Activated naive CD4-positive, alpha-beta T cell treated with anti-CD3 and anti-CD28 coated beads, Interleukin-2, amount 10 ng/mL, durations not matched to agents 7 days and 5 days (primary cell): Measurements from ENCODE around the gene SLC26A3.

Experiments
- CTCF ChIA-PET: fragments of 350-600 bp; sonication (Branson Sonifier 250); formaldehyde crosslinking; loops from one replicate; lab custom pipeline; 2021; ENCODE audit warnings: antibody characterized with exemption; lab: Charles Lee
- DNase-seq: peaks from one replicate; pipeline ENCODE4 v3.0.0-alpha.2; 2020
- H3K27ac Mint-ChIP-seq: one replicate; pipeline ENCODE4 v1.8.0; 2021; ENCODE audit warnings: mild to moderate bottlenecking, moderate library complexity, mixed read lengths
- H3K27me3 Mint-ChIP-seq: one replicate; pipeline ENCODE4 v1.8.0; 2021; ENCODE audit warnings: mild to moderate bottlenecking, mixed read lengths
- H3K36me3 Mint-ChIP-seq: one replicate; pipeline ENCODE4 v1.8.0; 2021; ENCODE audit warnings: mixed read lengths
- H3K4me1 Mint-ChIP-seq: one replicate; pipeline ENCODE4 v1.8.0; 2021; ENCODE audit warnings: mixed read lengths
- H3K4me3 Mint-ChIP-seq: one replicate; pipeline ENCODE4 v1.8.0; 2021; ENCODE audit warnings: mild to moderate bottlenecking, moderate library complexity, mixed read lengths
- H3K9me3 Mint-ChIP-seq: one replicate; pipeline ENCODE4 v1.8.0; 2021; ENCODE audit warnings: mixed read lengths

SLC26A3 gene

GRCh38 chr7:107751113-107751512 is 51.9 kb downstream of the SLC26A3 start:
- Mint-ChIP-seq H3K27me3 (no peaks in the 10 kb centered on the region), H3K9me3 (no peaks in the 10 kb centered on the region), H3K4me3 (no peak overlapping the region), H3K27ac (no peak overlapping the region), H3K36me3 (peaks cover 46% of the 10 kb centered on the region), H3K4me1 (peaks cover 26% of the 10 kb centered on the region)
- DNase-seq = no peak
- CTCF ChIA-PET = no interaction called here

- Mint-ChIP-seq H3K27ac (no peak overlapping the region), H3K4me1 (peaks cover 55% of the 10 kb centered on the region), H3K36me3 (peaks cover 28% of the 10 kb centered on the region), H3K27me3 (no peaks in the 10 kb centered on the region), H3K4me3 (peak overlapping the region; percentile 87), H3K9me3 (no peaks in the 10 kb centered on the region)
- CTCF ChIA-PET = interaction anchor here (1.0 to 7.6 kb wide), 3 partner anchors 17 to 569 kb away, joined by 3 to 176 read pairs (median 5); no protein-coding TSS in a partner anchor
- DNase-seq = no peak
Measured at GRCh38 chr7:107746006-107746405, 57.0 kb downstream of the SLC26A3 start.

DNA sequence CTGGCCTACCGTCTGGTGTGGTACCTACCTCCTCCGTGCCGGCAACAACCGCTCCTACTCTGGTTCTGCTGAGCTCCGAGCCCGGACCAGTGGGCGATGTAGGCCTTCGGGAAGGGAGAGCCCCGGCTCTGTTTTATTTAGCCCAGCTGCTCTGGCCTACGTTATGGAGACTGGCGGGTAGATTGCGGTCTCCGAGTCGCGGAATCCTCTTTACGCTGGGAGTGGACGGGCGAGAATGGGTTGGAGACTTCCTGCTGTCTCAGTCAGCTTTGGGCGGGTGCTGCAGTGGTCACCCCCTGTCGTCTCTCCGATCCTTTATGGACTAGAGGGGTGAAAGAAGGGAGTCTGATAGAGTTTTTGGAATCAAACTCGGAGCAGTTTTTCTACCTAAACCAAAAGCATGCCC is 58.7 kb downstream of the SLC26A3 start:
- peaks cover 51% of the 10 kb centered on the region for H3K4me1 Mint-ChIP-seq
- CTCF ChIA-PET = interaction anchor here (1.5 to 7.6 kb wide), 3 partner anchors 16 to 145 kb away, joined by 5 to 176 read pairs (median 7); no protein-coding TSS in a partner anchor

DNA sequence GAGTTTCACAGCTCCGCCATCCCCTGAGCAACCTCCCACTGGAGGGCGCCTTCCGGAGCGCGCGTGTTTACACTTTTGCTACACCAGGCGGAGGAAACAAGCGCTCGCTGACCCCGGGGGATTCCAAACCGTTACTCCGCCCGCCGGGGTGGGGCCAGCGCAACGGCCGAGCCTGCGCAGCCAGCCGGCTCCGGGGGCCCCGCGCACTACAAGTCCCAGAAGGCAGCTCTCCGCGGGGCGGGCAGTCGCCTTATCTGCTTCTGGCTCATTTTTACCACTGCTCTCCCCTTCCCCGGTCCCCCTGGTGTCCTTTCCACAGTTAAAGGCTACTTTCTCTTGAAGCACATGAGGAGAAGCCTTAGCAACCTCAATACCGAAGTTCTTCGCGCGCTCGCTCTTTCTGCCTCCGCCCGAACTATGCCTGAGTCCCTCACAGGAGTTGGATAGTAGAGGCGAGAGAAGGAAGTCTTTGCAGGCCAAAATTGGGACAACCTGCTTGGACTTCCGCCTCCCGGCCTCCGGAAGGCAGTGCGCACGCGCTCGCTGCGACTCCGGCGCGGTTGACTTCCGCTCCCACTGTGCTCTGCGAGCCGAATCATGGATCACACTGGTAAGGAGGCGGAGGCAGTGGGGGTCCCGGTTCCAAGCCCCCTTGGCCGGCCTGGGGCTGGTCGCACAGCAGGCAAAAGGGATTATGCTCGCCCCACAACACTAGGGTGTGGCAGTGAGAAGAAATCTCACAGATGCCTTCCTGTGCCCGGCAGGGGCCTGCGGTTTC is 59.3 kb downstream of the SLC26A3 start, which contains the start of gene CBLL1:
CBLL1 (plus strand) TSS at position 576 of the 778 bp plus-strand sequence; CDS start at position 598, 22 bp downstream.
- CTCF ChIA-PET = interaction anchor here (1.0 to 7.6 kb wide), 9 partner anchors 17 to 550 kb away, joined by 3 to 176 read pairs (median 4); partner anchors contain the start of genes COG5 and DUS4L
- peaks cover 49% of the 10 kb centered on the region for H3K4me1 Mint-ChIP-seq
- DNase-seq = peak; percentile 98
- H3K4me3 Mint-ChIP-seq = peak within 1 kb of the TSS; percentile 87
- peak within 1 kb of the TSS; percentile 100 for H3K27ac Mint-ChIP-seq
- peaks cover 16% of the 10 kb centered on the region for H3K36me3 Mint-ChIP-seq
- no peaks in the 10 kb centered on the region for H3K9me3 Mint-ChIP-seq
- no peaks in the 10 kb centered on the region for H3K27me3 Mint-ChIP-seq

More for the DNA sequence above, 58.7 kb downstream of the SLC26A3 start:
- DNase-seq = no peak
- H3K9me3 Mint-ChIP-seq = no peaks in the 10 kb centered on the region
- H3K27me3 Mint-ChIP-seq = no peaks in the 10 kb centered on the region
- peaks cover 19% of the 10 kb centered on the region for H3K36me3 Mint-ChIP-seq
- peak overlapping the region; percentile 87 for H3K4me3 Mint-ChIP-seq
- peak overlapping the region; percentile 100 for H3K27ac Mint-ChIP-seq

- Mint-ChIP-seq H3K9me3 (no peaks in the 10 kb centered on the region), H3K27ac (peak overlapping the region; percentile 100), H3K4me1 (peaks cover 45% of the 10 kb centered on the region), H3K36me3 (peaks cover 16% of the 10 kb centered on the region), H3K27me3 (no peaks in the 10 kb centered on the region), H3K4me3 (peak overlapping the region; percentile 87)
- DNase-seq = no peak
- CTCF ChIA-PET = interaction anchor here (0.9 to 7.6 kb wide), 11 partner anchors 14 to 595 kb away, joined by 3 to 176 read pairs (median 4); partner anchors contain the start of genes COG5 and DUS4L
Measured at GRCh38 chr7:107742678-107743566, 60.1 kb downstream of the SLC26A3 start.

GRCh38 chr7:107728276-107728675 is 74.7 kb downstream of the SLC26A3 start:
- H3K9me3 Mint-ChIP-seq = peaks cover 3% of the 10 kb centered on the region
- H3K27ac Mint-ChIP-seq = no peak overlapping the region
- peaks cover 23% of the 10 kb centered on the region for H3K27me3 Mint-ChIP-seq
- DNase-seq = no peak
- H3K4me1 Mint-ChIP-seq = no peaks in the 10 kb centered on the region
- no peak overlapping the region for H3K4me3 Mint-ChIP-seq
- H3K36me3 Mint-ChIP-seq = no peaks in the 10 kb centered on the region
- CTCF ChIA-PET = interaction anchor here (0.7 to 7.2 kb wide), 7 partner anchors 11 to 527 kb away, joined by 3 to 71 read pairs (median 3); no protein-coding TSS in a partner anchor

GRCh38 chr7:107726356-107727130 is 76.5 kb downstream of the SLC26A3 start:
- no peak overlapping the region for H3K4me3 Mint-ChIP-seq
- no peaks in the 10 kb centered on the region for H3K9me3 Mint-ChIP-seq
- peaks cover 20% of the 10 kb centered on the region for H3K27me3 Mint-ChIP-seq
- H3K27ac Mint-ChIP-seq = no peak overlapping the region
- H3K36me3 Mint-ChIP-seq = no peaks in the 10 kb centered on the region
- no peaks in the 10 kb centered on the region for H3K4me1 Mint-ChIP-seq
- CTCF ChIA-PET = interaction anchor here (0.8 to 7.2 kb wide), 8 partner anchors 14 to 578 kb away, joined by 3 to 71 read pairs (median 3); no protein-coding TSS in a partner anchor
- DNase-seq = no peak

GRCh38 chr7:107725138-107725740 is 77.8 kb downstream of the SLC26A3 start:
- peaks cover 20% of the 10 kb centered on the region for H3K27me3 Mint-ChIP-seq
- CTCF ChIA-PET = interaction anchor here (0.7 to 7.2 kb wide), 9 partner anchors 13 to 531 kb away, joined by 3 to 71 read pairs (median 3); no protein-coding TSS in a partner anchor
- no peaks in the 10 kb centered on the region for H3K9me3 Mint-ChIP-seq
- H3K27ac Mint-ChIP-seq = no peak overlapping the region
- H3K4me1 Mint-ChIP-seq = no peaks in the 10 kb centered on the region
- H3K36me3 Mint-ChIP-seq = no peaks in the 10 kb centered on the region
- H3K4me3 Mint-ChIP-seq = no peak overlapping the region
- DNase-seq = peak; percentile 61

DNA sequence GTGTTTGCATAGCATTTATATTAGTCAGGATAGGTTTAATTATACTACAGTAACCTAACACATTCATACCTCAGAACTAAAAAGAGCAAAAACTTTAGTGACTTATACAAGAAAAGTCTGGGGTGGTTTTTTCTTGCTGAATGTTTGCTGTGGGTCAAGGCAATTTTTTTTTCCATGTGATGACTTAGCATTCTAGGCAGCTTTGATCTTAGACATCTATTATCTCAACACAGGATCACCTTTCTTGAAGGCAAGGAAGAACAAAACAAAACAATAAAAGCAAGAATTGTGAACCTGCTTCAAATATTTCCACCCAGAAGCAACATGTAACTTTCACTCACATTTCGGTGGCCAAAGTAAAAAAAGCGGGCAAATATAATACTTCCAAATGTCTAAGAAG is 79.8 kb downstream of the SLC26A3 start:
- Mint-ChIP-seq H3K27me3 (peaks cover 18% of the 10 kb centered on the region), H3K9me3 (no peaks in the 10 kb centered on the region), H3K4me1 (no peaks in the 10 kb centered on the region), H3K27ac (no peak overlapping the region), H3K36me3 (no peaks in the 10 kb centered on the region), H3K4me3 (no peak overlapping the region)
- CTCF ChIA-PET = interaction anchor here (1.5 to 7.2 kb wide), 2 partner anchors 156 to 260 kb away, joined by 3 to 71 read pairs; no protein-coding TSS in a partner anchor
- no peak for DNase-seq

- Mint-ChIP-seq H3K27ac (no peak overlapping the region), H3K27me3 (peaks cover 1% of the 10 kb centered on the region), H3K4me1 (no peaks in the 10 kb centered on the region), H3K9me3 (no peaks in the 10 kb centered on the region), H3K36me3 (no peaks in the 10 kb centered on the region), H3K4me3 (no peak overlapping the region)
- CTCF ChIA-PET = interaction anchor here (1.3 kb wide), 1 partner anchor 258 kb away, joined by 6 read pairs; no protein-coding TSS in a partner anchor
- DNase-seq = no peak
Measured at GRCh38 chr7:107721286-107721685, 81.7 kb downstream of the SLC26A3 start.

GRCh38 chr7:107718456-107719193 is 84.4 kb downstream of the SLC26A3 start:
- H3K4me3 Mint-ChIP-seq = no peak overlapping the region
- H3K27me3 Mint-ChIP-seq = no peaks in the 10 kb centered on the region
- no peaks in the 10 kb centered on the region for H3K4me1 Mint-ChIP-seq
- H3K36me3 Mint-ChIP-seq = no peaks in the 10 kb centered on the region
- H3K27ac Mint-ChIP-seq = no peak overlapping the region
- no peak for DNase-seq
- CTCF ChIA-PET = interaction anchor here (1.0 to 1.2 kb wide), 2 partner anchors 255 to 256 kb away, joined by 3 read pairs; no protein-coding TSS in a partner anchor
- no peaks in the 10 kb centered on the region for H3K9me3 Mint-ChIP-seq

GRCh38 chr7:107715531-107715930 is 87.5 kb downstream of the SLC26A3 start:
- Mint-ChIP-seq H3K9me3 (no peaks in the 10 kb centered on the region), H3K36me3 (no peaks in the 10 kb centered on the region), H3K4me3 (no peak overlapping the region), H3K4me1 (no peaks in the 10 kb centered on the region), H3K27ac (no peak overlapping the region), H3K27me3 (no peaks in the 10 kb centered on the region)
- CTCF ChIA-PET = no interaction called here
- no peak for DNase-seq
